AG08395 (cell line): ENCODE measurements around the gene SDCBP2.
A peak's percentile ranks its signal among the peaks of the same experiment; 100 is the strongest.

ENCODE experiments used
- DNase-seq: peaks from one replicate; pipeline ENCODE4 v3.0.0; 2012; ENCODE audit warnings: mixed read lengths, low spot score

The SDCBP2 gene

DNA sequence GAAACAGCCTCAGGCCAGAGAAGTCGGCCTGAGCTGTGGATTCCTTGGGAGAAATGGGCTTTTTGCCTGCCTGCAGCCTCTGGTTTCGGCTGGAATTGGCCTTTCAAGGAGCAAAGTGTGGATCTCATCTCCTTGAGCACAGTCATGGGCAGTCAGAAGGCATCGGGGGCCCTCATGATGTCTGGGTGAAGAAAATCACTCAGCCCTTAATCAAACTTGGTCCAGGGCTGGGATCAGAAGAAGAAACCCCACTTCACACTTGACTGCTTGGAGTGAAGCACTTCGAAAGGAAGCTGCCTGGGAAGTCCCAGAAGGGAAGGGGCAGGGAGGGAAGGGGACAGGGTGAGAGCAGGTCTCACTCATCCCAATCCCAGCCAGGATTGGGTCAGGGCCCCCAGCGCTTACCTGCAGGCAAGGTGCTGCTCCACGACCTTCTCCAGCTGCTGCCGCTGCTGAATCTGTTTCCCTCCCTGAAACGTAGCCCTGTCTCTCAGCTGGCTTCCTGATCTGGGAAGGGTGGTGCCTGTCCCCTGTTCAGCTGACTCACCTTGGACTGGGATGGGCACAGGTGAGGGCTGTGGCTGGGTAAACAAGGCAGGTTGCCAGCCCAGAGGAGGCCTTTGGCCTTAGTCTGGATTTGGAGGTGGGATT, at the start of gene SDCBP2:
SDCBP2 (minus strand) TSS at position 460 of the 651 bp plus-strand sequence. CDS start 8,723 bp downstream, outside the sequence.
- no peak for DNase-seq

- DNase-seq, result no peak
Observed at GRCh38 chr20:1378735-1379125, 49.8 kb upstream of the SDCBP2 start.

GRCh38 chr20:1377984-1378734, 49.2 kb upstream of the SDCBP2 start:
- DNase-seq, result peak; percentile 31

GRCh38 chr20:1377341-1377871, 48.5 kb upstream of the SDCBP2 start:
- no peak for DNase-seq

GRCh38 chr20:1376408-1377270, 47.7 kb upstream of the SDCBP2 start:
- DNase-seq, result no peak

- DNase-seq, result no peak
Observed at GRCh38 chr20:1376007-1376406, 47.1 kb upstream of the SDCBP2 start.

DNA sequence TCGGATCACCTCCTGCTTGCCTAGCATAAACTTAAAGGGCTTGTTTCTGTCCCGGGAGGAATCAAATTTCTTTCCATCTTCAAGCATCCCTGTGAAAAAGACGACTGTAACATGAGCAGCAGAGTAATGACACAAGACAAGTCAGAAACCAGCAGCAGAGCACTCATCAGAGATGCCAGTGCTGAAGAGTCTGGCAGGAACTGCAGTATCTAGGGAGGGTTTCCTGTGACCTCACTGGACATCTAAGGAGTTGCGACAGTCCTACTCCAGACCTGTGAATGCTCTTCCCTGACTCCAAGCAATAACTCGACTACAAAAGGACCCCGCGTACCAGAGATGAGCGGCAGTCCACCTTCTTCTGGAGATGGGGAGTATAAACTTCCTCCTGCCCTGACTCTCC, 46.6 kb upstream of the SDCBP2 start:
- peak; percentile 71 for DNase-seq

- DNase-seq, result no peak
Observed at GRCh38 chr20:1374246-1374645, 45.3 kb upstream of the SDCBP2 start.

GRCh38 chr20:1373614-1374013, 44.7 kb upstream of the SDCBP2 start:
- no peak for DNase-seq

DNA sequence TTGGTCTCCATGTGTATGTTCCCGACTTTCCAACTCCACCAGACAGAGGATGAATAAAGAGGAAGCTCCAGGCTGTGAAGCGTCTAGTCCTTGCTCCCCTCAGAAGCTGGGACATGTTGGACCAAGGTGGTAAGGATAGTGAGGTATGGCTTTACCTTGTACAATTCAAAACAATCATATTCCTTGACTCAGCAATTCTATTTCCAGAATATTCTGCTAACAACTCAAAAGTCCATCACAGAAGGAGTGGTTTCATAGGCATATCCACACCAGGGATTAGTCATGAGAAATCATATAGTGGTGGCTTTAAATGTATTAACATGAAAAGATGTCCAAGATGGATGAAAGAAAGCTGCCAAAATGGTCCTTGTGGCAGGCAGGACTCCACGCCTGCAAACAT, 44.1 kb upstream of the SDCBP2 start:
- no peak for DNase-seq

GRCh38 chr20:1371830-1372539, 43.0 kb upstream of the SDCBP2 start:
- DNase-seq, result no peak

- DNase-seq, result no peak
Observed at GRCh38 chr20:1371202-1371782, 42.4 kb upstream of the SDCBP2 start.

GRCh38 chr20:1370548-1371110, 41.7 kb upstream of the SDCBP2 start:
- peak; percentile 65 for DNase-seq

- DNase-seq, result no peak
Observed at GRCh38 chr20:1369970-1370369, 41.0 kb upstream of the SDCBP2 start.

DNA sequence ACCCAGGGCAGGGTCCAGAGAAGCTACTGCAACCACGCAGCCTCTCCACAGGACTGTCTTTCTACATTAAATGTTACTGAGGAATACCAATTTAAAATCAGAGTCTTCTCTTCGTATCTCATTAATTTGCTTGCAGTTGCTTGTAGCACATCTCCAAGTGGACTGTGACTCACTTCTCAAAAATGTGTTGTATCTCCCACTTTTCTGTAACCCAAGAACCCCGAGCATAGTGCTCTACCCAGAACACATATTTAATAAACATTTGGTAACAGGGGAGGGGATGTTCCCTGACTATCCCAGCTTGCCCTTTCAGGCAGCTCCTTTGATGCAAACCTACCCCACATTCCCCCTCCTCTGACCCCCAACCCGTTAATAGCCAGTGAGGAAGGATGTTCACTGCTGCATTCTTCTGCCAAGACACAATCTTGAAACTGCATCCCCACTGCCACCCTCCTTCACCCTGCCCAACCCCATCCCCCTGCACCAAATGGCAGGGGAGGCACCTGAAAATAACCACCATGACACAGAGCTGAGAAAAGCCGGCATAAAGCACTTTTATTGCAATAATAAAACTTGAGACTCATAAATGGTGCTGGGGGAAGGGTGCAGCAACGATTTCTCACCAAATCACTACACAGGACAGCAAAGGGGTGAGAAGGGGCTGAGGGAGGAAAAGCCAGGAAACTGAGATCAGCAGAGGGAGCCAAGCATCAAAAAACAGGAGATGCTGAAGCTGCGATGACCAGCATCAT, 39.7 kb upstream of the SDCBP2 start:
- peak; percentile 47 for DNase-seq

DNA sequence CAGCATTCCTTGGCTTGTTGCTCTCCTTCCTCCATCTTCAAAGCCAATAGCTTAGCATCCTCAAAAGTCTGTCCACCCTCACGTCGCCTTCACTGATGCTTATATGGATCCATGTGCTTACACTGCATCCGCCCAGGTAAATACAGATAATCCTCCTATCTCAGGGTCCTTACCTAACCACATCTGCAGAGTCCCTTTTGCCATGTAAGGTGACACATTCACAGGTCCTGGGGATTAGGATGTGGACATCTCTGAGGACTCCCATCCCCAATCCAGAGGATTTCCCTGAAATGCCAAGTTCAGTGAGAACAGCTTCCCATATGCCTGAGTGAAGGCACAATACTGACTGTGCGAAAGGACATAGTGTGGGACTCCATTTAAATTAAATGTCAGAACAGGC, 38.5 kb upstream of the SDCBP2 start:
- DNase-seq, result no peak

GRCh38 chr20:1364106-1364505, 35.2 kb upstream of the SDCBP2 start:
- DNase-seq, result no peak

DNA sequence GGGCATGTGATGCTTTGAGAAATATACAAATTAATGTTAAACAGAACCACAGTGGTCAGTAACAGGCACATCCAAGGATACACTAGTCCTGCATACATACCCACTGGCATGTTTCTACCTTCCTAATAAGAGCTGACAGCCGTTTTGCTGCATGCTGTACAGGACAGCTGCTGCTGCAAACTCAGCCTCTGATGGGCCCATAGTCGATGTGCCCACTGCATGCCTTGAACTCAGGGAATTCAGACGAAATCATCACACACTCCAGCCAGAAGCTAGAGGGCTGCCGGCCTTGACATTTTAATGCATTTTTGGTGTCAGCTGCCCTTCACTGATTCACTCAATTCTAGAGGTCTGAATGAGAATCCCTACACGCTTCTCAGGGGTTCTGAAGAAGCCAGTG, 34.6 kb upstream of the SDCBP2 start:
- no peak for DNase-seq

DNA sequence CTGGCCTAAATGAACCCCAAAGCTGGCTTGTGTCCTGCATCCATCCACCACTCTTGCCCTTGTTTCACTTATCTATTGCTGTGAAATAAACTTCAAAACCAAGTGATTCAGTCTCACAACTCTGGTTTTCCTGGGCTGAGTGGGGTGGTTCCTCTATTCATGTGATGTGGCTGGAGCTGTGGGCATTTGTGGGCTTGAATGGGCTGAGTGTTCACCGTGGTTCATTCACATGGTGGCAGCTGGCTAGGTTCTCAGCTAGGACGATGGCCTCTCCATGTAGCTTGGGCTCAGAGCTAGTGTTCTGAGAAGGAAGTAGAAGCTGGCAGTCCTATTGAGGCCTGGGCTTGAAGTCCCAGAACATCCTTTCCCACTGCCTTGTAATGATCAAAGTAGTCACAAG, 33.5 kb upstream of the SDCBP2 start:
- no peak for DNase-seq

DNA sequence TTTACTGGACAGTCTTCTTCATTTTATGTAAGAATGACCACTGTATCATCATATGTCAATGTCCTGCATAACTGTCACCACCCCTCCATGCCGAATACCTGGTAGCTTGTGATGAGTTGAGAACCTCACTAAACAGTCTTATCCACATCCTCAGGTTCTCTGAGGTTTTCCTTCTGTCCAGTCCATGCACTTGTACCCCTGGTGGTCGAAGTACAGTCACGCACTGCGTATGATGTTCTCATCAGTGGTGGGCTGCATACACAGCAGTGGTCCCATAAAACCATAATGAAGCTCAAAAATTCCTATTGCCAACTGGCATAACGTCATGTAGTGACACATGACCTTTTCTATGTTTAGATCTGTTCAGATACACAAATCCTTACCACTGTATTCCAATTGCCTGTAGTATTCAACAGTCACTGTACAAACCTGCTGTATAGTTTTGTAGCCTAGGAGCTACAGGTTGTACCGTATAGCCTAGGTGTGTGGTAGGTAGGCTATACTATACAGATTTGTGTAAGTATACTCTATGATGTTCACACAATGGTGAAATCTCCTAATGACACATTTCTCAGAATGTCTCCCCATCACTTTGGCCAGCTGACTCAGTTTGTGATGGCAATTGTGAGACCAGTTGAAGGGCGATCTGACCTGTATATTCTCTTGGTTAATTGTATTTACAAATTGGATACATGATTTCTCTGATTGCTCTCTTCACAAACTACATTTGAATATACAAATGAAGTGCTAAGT, 31.3 kb upstream of the SDCBP2 start:
- no peak for DNase-seq
